Dermis blood vessel endothelial cell (primary cell): Measurements from ENCODE around the gene TMCO2. TPM values are rescaled to one million over a fixed set of nuclear protein-coding genes. Genes with fewer than 3 reads are reported as not detected.

ENCODE experiments used
- DNase-seq: peaks from one replicate; pipeline ENCODE4 v3.0.0; 2010
- total RNA-seq: library from RNA; depleted of rRNA; stranded (reverse); fragments of >200 nt; gene quantifications from 2 replicates; pipeline ENCODE4 v1.2.3, GENCODE V29; 2014

Gene TMCO2
- total RNA-seq, 1 donor from 2014 or later: not detected

- peak; percentile 98 for DNase-seq
Observed at GRCh38 chr1:40257688-40258444, 10.1 kb downstream of the TMCO2 start, which contains the start of gene ZMPSTE24. TSS of gene ZMPSTE24 (plus strand) at chr1:40258236. CDS start at chr1:40258272, 36 bp downstream.

DNA sequence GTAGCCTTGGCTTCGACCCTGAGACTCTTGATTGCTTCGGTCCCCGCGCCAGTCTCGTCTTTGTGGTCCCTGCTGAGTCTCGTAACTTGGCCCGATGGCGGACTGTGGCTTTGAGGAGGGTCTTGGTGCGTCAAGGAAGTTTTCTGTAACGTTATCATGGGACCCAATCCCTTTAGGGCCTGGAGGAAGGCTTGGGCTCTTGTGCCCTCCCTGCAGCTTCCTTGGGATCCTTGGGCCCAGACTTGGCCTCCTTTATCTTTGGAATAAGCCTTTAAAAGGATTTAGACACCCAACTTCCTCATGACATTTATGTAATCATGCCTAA lies 10.7 kb downstream of the TMCO2 start:
- peak; percentile 53 for DNase-seq

GRCh38 chr1:40264354-40264781 lies 16.6 kb downstream of the TMCO2 start:
- DNase-seq: no peak

GRCh38 chr1:40265298-40265697 lies 17.6 kb downstream of the TMCO2 start:
- no peak for DNase-seq

- no peak for DNase-seq
Observed at GRCh38 chr1:40265919-40266318, 18.2 kb downstream of the TMCO2 start.

DNA sequence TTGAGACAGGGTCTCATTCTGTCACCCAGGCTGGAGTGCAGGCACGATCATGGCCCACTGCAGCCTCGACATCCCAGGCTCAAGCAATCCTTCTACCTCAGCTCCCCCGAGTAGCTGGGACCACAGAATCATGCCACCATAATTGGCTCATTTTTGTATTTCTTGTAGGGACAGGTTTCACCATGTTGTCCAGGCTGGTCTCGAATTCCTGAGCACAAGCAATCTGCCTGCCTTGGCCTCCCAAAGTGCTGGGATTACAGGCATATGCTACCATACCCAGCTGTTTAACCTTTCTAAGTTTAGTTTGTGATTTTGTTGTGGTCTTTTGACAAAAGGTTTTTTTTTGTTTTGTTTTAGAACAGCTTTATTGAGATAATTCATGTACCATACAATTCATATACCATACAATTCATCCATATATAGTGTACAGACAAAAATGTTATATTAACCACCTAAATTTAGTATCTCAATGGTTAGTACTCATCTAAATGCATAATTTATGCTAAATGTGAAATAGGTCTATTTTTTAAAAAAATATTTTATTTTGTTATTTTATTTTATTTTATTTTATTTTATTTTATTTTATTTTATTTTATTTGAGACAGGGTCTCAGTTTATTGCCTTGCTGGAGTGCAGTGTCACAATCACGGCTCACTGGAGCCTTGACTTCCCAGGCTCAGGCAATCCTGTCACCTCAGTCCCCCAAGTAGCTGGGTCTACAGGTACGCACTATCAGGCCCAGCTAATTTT lies 19.2 kb downstream of the TMCO2 start:
- no peak for DNase-seq

- DNase-seq: peak; percentile 37
Observed at GRCh38 chr1:40267767-40268187, 20.0 kb downstream of the TMCO2 start.

- DNase-seq: no peak
Observed at GRCh38 chr1:40268211-40268610, 20.5 kb downstream of the TMCO2 start.

- no peak for DNase-seq
Observed at GRCh38 chr1:40270152-40270834, 22.6 kb downstream of the TMCO2 start.

DNA sequence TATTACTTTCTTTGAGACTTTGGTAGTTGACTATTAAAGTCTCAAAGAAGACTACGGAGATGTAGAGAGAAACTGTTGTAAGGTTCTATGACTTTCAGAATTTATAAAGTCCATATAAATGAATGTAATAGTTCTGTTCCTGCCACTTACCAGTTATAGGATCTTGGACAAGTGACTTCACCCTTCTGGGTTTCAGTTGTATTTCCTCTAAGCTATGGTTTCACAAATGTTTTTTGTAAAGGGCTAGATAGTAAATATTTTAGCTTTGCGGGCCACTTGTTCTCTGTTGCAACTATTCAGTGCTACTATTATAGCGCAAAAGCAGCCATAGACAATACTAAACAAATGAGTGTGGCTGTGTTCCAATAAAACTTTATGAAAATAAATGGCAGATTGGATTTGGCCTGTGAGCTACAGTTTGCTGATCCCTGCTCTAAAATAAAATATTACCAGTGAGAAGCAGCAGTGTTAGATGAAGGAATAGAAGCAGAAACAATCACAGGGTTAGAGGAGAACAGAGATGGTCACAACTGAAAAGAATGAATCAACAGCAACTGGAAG lies 25.0 kb downstream of the TMCO2 start:
- DNase-seq: no peak

DNA sequence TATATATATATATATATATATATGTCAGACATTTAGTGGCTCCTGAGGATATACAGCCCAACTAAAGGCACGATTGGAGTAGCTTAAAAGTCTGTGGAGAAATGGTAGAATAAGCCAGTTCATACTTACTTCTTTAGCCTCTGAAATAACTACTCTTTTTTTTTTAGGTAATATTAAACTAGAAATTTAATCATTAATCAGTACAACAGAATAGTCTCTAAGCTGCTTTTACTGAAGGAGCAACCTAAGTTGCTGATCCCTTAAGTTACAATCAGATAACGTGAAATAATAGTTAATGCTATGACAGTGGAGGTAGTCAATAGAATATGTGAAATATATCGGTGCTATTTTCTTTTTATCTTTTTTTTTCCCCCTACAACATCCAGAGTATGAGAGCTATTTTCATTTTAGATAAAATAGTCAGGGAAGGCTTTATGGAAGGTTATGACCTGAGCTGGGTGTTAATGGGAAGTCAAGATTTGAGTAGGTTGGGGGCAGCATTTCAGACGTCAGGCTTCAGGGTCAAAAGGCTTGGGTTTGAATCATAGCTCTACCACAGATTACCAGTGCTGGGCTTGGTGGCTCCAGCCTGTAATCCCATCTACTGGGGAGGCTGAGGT lies 25.9 kb downstream of the TMCO2 start:
- no peak for DNase-seq

GRCh38 chr1:40274331-40274730 lies 26.6 kb downstream of the TMCO2 start:
- no peak for DNase-seq

DNA sequence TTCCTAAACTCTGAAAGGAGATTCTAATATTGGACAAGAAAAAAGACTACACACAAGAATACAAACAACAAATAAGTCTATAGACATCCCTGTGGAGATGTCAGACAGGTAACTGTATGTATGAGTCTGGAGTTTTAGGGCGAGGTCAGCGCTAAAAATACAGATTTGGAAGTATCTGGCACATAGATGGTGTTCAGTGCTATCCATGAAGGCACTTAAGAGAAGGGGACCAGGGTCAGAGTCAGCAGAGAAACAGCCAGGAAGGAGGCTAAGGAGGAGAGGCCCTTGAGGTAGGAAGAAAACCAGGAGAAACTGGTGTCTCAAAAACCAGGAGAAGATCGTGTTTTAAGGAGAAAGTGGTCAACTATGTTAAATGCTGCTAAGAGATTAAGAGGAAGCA lies 28.4 kb downstream of the TMCO2 start:
- no peak for DNase-seq

GRCh38 chr1:40281853-40282252 lies 34.1 kb downstream of the TMCO2 start:
- no peak for DNase-seq

GRCh38 chr1:40291293-40291692 lies 43.6 kb downstream of the TMCO2 start:
- no peak for DNase-seq

GRCh38 chr1:40299366-40300248 lies 51.9 kb downstream of the TMCO2 start:
- DNase-seq: no peak

DNA sequence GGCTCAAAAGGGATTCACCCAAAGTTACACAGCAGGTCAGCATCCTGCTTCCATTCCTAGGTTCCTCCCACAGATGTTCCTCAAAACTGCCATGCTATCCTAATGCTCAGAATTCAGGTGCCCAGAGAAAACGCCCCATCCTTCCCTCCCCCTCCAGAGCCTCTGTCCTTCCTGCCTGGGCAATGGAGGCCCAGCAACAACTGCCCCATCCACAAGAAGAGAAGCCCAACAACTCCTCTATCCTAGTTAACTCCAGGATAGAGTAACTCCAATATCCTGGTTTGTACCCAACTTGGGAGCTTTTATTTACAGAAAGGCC lies 52.5 kb downstream of the TMCO2 start:
- no peak for DNase-seq

- no peak for DNase-seq
Observed at GRCh38 chr1:40300651-40301050, 52.9 kb downstream of the TMCO2 start.

DNA sequence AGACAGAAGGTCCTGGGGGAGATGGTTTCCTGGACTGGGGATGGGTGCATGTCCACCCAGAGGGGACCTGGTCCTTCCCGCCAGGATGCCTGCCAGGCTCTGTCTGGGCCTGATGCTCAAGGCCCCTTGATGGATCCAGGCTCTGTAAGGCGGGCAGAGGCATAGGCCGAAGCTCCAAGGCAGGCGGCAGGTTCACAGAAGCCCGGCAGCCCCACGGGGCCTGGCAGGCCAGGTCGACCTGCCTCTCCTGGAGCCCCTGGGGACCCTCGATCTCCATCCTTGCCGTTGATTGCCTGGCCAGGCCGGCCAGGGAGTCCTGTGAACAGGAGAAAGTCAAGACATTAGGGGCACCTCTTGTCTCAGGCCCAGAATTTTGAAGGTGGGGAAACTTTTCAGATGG lies 53.3 kb downstream of the TMCO2 start:
- DNase-seq: no peak
